A549 (cell line): ENCODE data around the gene PEPD. TPM values are rescaled to one million over a fixed set of nuclear protein-coding genes. Genes with fewer than 3 reads are reported as not detected.

Experiments used
- ATAC-seq, 2 experiments: fragments of 200-7000 bp in 1 of 2; fragments of >200 bp in 1 of 2; cut with Nextera tagmentation in 1 of 2; cut with Tn5 transposase in 1 of 2; 3 replicates each; pipeline versions ENCODE4 v1.8.0 to v1.9.1; 2018 to 2020; ENCODE audit warnings: mild to moderate bottlenecking in 1 of 2, moderate library complexity in 1 of 2
- CTCF ChIA-PET: fragments of 300-600 bp; sonication (Branson Sonifier 250); formaldehyde crosslinking; extraction: SDS; loops from one replicate; lab custom pipeline; 2021; ENCODE audit warnings: antibody characterized with exemption, inconsistent platforms; lab: Yijun Ruan, JAX
- POLR2A ChIA-PET: fragments of 350-600 bp; formaldehyde crosslinking; extraction: SDS; loops from one replicate; lab custom pipeline; 2021; ENCODE audit warnings: antibody characterized with exemption, inconsistent platforms; lab: Yijun Ruan, JAX
- DNase-seq, 2 experiments: peaks; one replicate each; pipeline versions ENCODE4 v3.0.0 to v3.0.0-alpha.2; 2011 to 2016; ENCODE audit warnings: low read depth in 1 of 2, low spot score in 1 of 2
- FAIRE-seq: peaks from 2 replicates; lab custom pipeline; 2011; peaks lifted over from hg19 to GRCh38; lab: Jason Lieb, UNC
- H3K27ac ChIP-seq, 2 experiments: fragments of >200 bp; sonication (Bioruptor Twin); formaldehyde crosslinking; 3 replicates each; pipeline ENCODE4 v1.5.1; 2016 to 2017
- H3K4me1 ChIP-seq: fragments of >200 bp; sonication (Bioruptor Twin); formaldehyde crosslinking; 3 replicates; pipeline ENCODE4 v1.6.1; 2016
- H3K4me2 ChIP-seq: fragments of >200 bp; sonication (Bioruptor Twin); formaldehyde crosslinking; 3 replicates; pipeline ENCODE4 v1.6.1; 2016
- H3K4me3 ChIP-seq: fragments of >200 bp; sonication (Bioruptor Twin); formaldehyde crosslinking; 3 replicates; pipeline ENCODE4 v1.5.1; 2016
- H3K9me3 ChIP-seq: fragments of >200 bp; sonication (Bioruptor Twin); formaldehyde crosslinking; 3 replicates; pipeline ENCODE4 v1.6.1; 2016
- BCL3 ChIP-seq: fragments of >200 bp; sonication (Bioruptor Twin); formaldehyde crosslinking; IDR thresholded peaks from 3 replicates; pipeline ENCODE4 v1.6.1; 2016
- BHLHE40 ChIP-seq: IDR thresholded peaks from 2 replicates; pipeline ENCODE4 v1.6.1; 2012; ENCODE audit warnings: low read depth, low read length, inconsistent platforms
- CEBPB ChIP-seq, 2 experiments: fragments of >200 bp in 1 of 2; sonication (Bioruptor Twin) in 1 of 2; formaldehyde crosslinking in 1 of 2; IDR thresholded peaks; 2 replicates each; pipeline ENCODE4 v1.6.1; 2012 to 2016
- EHMT2 ChIP-seq: fragments of 200-600 bp; sonication (generic); IDR thresholded peaks from 2 replicates; pipeline ENCODE4 v1.6.1; 2016; ENCODE audit warnings: antibody characterized with exemption, low read depth, mild to moderate bottlenecking, moderate library complexity
- ESRRA ChIP-seq: fragments of 150-350 bp; IDR thresholded peaks from 2 replicates; pipeline ENCODE4 v1.6.1; 2014; ENCODE audit warnings: mild to moderate bottlenecking, low read length, borderline replicate concordance
- FOXS1 ChIP-seq: fragments of 250-450 bp; sonication (Bioruptor Pico); IDR thresholded peaks from 2 replicates; pipeline ENCODE4 v1.5.0; 2020; ENCODE audit warnings: mild to moderate bottlenecking, moderate library complexity
- HEYL ChIP-seq: fragments of 250-450 bp; sonication (Bioruptor Pico); IDR thresholded peaks from 2 replicates; pipeline ENCODE4 v1.8.0; 2021; ENCODE audit warnings: mild to moderate bottlenecking, moderate library complexity
- HMGXB4 ChIP-seq: fragments of 250-450 bp; sonication (Bioruptor Pico); IDR thresholded peaks from 2 replicates; pipeline ENCODE4 v1.5.0; 2021; ENCODE audit warnings: mild to moderate bottlenecking, moderate library complexity, borderline replicate concordance
- HOXA7 ChIP-seq: fragments of 250-450 bp; sonication (Bioruptor Pico); IDR thresholded peaks from 2 replicates; pipeline ENCODE4 v1.5.0; 2020; ENCODE audit warnings: mild to moderate bottlenecking, moderate library complexity
- HOXB13 ChIP-seq: fragments of 250-450 bp; sonication (Bioruptor Pico); IDR thresholded peaks from 2 replicates; pipeline ENCODE4 v1.5.0; 2020; ENCODE audit warnings: low read depth, mild to moderate bottlenecking, moderate library complexity
- JUN ChIP-seq, 2 experiments: fragments of >200 bp; sonication (Bioruptor Twin); formaldehyde crosslinking; IDR thresholded peaks; 2 replicates in 1 of 2; 3 replicates in 1 of 2; pipeline ENCODE4 v1.6.1; 2016 to 2017
- NFE2L2 ChIP-seq: fragments of 150-350 bp; conservative IDR thresholded peaks from 2 replicates; pipeline ENCODE4 v1.6.1; 2014; ENCODE audit warnings: low read length
- NR3C1 ChIP-seq: fragments of >200 bp; sonication (Bioruptor Twin); formaldehyde crosslinking; IDR thresholded peaks from 3 replicates; pipeline ENCODE4 v1.6.1; 2017
- PHF8 ChIP-seq: fragments of 200-600 bp; sonication (generic); IDR thresholded peaks from 2 replicates; pipeline ENCODE4 v1.6.1; 2016; ENCODE audit warnings: low read depth, mild to moderate bottlenecking, antibody characterized with exemption, moderate library complexity, borderline replicate concordance
- POLR2AphosphoS2 ChIP-seq: conservative IDR thresholded peaks from 2 replicates; pipeline ENCODE4 v1.6.1; 2012; ENCODE audit warnings: low read length, improper control_type of control experiment, inconsistent platforms
- RARB ChIP-seq: fragments of 250-450 bp; sonication (Bioruptor Pico); IDR thresholded peaks from 2 replicates; pipeline ENCODE4 v1.8.0; 2021; ENCODE audit warnings: mild to moderate bottlenecking, moderate library complexity
- RCOR1 ChIP-seq: fragments of 150-350 bp; IDR thresholded peaks from 2 replicates; pipeline ENCODE4 v1.6.1; 2014; ENCODE audit warnings: antibody characterized with exemption, low read length, low read depth
- REST ChIP-seq: fragments of 200-600 bp; sonication (generic); IDR thresholded peaks from 2 replicates; pipeline ENCODE4 v1.6.1; 2016; ENCODE audit warnings: antibody characterized with exemption, mild to moderate bottlenecking, moderate library complexity
- TP53 ChIP-seq: fragments of 250-450 bp; sonication (Bioruptor Pico); IDR thresholded peaks from 2 replicates; pipeline ENCODE4 v1.5.0; 2021; ENCODE audit warnings: mild to moderate bottlenecking, moderate library complexity
- USF2 ChIP-seq: fragments of 450-650 bp; IDR thresholded peaks from 2 replicates; pipeline ENCODE4 v1.6.1; 2014; ENCODE audit warnings: antibody characterized with exemption
- WGBS: methylation state at CpG from one replicate; pipeline ENCODE4 v1.1.6; 2017; ENCODE audit errors: missing lambda C conversion rate; 5-methylcytosine and 5-hydroxymethylcytosine counted together
- polyA plus RNA-seq, 4 experiments: library from polyadenylated mRNA; depleted of rRNA in 3 of 4; stranded (reverse); fragments of >200 nt; fragmentation: RNase III in 1 of 4; extraction: RNeasy Plus Mini Kit Qiagen cat#74134 plus additional on column Dnase treatment in 1 of 4; gene quantifications; 2 replicates in 3 of 4; 3 replicates in 1 of 4; pipeline ENCODE4 v1.2.3, GENCODE V29; 2011 to 2017

PEPD gene
- polyA plus RNA-seq, 2 of the 4 experiments (the other 2 are of a cell fraction), result 85.5 to 100 TPM

GRCh38 chr19:33390101-33390907, 131.3 kb downstream of the PEPD start:
- FAIRE-seq, result peak; percentile 77
- ChIA-PET CTCF (interaction anchor here (1.0 to 36.3 kb wide), 5 partner anchors 12 to 149 kb away, joined by 3 to 1493 read pairs (median 31); partner anchors contain the start of gene CEBPA), POLR2A (interaction anchor here (1.5 kb wide), 1 partner anchor 88 kb away, joined by 5 read pairs; the partner anchor contains the start of gene CEBPA)

GRCh38 chr19:33389421-33390100, 132.0 kb downstream of the PEPD start:
- TF ChIP-seq HOXB13 (CRISPR knock-in tag), result no peak
- TF ChIP-seq HOXA7 (CRISPR knock-in tag), result no peak
- TF ChIP-seq BCL3, result no peak
- TF ChIP-seq PHF8, result no peak
- no peak for TF ChIP-seq RARB (CRISPR knock-in tag)
- no peak for TF ChIP-seq TP53 (CRISPR knock-in tag)
- no peak for TF ChIP-seq CEBPB (IDR thresholded peaks at IDR 0.05)
- TF ChIP-seq ESRRA, result no peak
- Histone ChIP-seq H3K4me3 (no peak overlapping the region), H3K9me3 (no peaks in the 10 kb centered on the region), H3K4me1 (peaks cover 27% of the 10 kb centered on the region), H3K4me2 (no peak overlapping the region), H3K27ac (no peak overlapping the region)
- WGBS, result 90% methylated on average over 22 of the region's 22 CpGs
- no peak for DNase-seq
- no peak for ATAC-seq
- CTCF ChIA-PET, result interaction anchor here (1.7 to 36.3 kb wide), 5 partner anchors 11 to 148 kb away, joined by 9 to 1493 read pairs (median 31); partner anchors contain the start of genes CEBPA and CEBPG
- no peak for FAIRE-seq
- POLR2A ChIA-PET, result no interaction called here

More at GRCh38 chr19:33390101-33390907, 131.3 kb downstream of the PEPD start:
- DNase-seq (no peak), ATAC-seq (no peak)
- H3K27ac ChIP-seq, result no peak overlapping the region
- TF ChIP-seq JUN (IDR thresholded peaks at IDR 0.05) (no peak; a peak in 1 of 5 replicates), CEBPB (IDR thresholded peaks at IDR 0.05) (peak; percentile 86 to 89; a peak in 3 of 4 replicates)
- peaks cover 30% of the 10 kb centered on the region for H3K4me1 ChIP-seq
- H3K4me3 ChIP-seq, result no peak overlapping the region
- H3K9me3 ChIP-seq, result no peaks in the 10 kb centered on the region
- WGBS, result 93% methylated on average over 19 of the region's 19 CpGs
- H3K4me2 ChIP-seq, result no peak overlapping the region

GRCh38 chr19:33388725-33389420, 132.7 kb downstream of the PEPD start:
- Histone ChIP-seq H3K4me3 (no peak overlapping the region), H3K27ac (no peak overlapping the region), H3K4me2 (no peak overlapping the region), H3K4me1 (peaks cover 20% of the 10 kb centered on the region; the same call in 2 of the 3 replicates), H3K9me3 (no peaks in the 10 kb centered on the region)
- TF ChIP-seq RCOR1, result no peak
- TF ChIP-seq FOXS1 (CRISPR knock-in tag), result no peak
- no peak for TF ChIP-seq USF2
- no peak for TF ChIP-seq EHMT2
- TF ChIP-seq NR3C1, result no peak
- TF ChIP-seq BHLHE40, result no peak
- TF ChIP-seq NFE2L2, result no peak
- TF ChIP-seq TP53 (CRISPR knock-in tag), result no peak
- TF ChIP-seq HMGXB4, result no peak
- no peak for TF ChIP-seq REST
- TF ChIP-seq HOXB13 (CRISPR knock-in tag), result no peak
- TF ChIP-seq POLR2AphosphoS2, result no peak
- no peak for TF ChIP-seq HEYL (CRISPR knock-in tag)
- POLR2A ChIA-PET, result interaction anchor here (0.9 to 1.6 kb wide), 2 partner anchors 15 to 17 kb away, joined by 4 to 7 read pairs; partner anchors contain the start of gene CEBPG
- CTCF ChIA-PET, result interaction anchor here (0.9 to 36.3 kb wide), 8 partner anchors 11 to 389 kb away, joined by 3 to 1493 read pairs (median 10); partner anchors contain the start of genes CEBPA and CEBPG
- no peak for DNase-seq
- no peak for ATAC-seq
- WGBS, result 92% methylated on average over 26 of the region's 28 CpGs
- no peak for FAIRE-seq
